ENCODE measurements around the gene ZNF445.

Gene ZNF445

DNA sequence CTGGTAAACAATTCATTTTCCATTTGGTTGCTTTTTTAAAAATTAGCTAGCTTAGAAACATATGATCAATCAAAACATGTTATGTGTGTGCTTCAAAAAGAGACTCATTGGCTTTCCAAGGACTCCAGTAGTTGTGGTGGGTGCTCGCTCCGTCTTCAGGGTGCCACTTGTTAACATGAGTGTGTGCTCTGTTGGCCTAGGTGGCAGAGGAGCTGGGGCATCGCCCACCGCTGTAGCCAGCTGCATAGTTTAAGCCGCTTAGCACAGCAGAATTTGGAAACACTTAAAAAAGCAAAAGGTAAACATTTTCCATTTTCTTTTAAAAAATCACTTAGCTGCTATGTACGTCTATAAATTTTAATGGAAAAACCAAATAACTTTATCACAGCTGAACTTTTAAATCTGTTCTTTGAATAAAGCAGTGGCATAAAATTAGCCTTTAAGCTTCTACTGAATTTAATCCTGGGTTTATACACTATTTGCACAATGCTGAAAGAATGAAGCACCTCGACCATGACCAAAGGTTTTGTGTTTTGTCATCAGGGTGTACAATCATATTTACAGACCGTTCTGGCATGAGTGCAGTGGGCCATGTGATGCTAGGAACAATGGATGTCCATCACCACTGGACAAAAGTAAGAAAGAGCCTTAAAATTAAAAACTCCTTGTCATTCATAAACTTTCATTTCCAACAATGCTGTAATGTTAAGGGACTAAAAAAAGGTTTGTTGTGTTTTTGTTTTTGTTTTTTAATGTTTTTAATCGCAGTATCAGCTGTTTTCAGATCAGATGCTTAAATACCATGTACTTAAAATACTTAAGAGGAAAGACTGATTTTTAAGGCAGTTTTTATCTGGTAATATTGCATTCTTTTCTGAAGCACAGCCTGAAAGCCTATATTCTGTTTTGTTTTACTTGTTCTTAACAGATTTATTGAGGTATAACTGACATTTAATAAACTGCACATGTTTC is 81.0 kb downstream of the ZNF445 start:
- DNase-seq: no peak

DNA sequence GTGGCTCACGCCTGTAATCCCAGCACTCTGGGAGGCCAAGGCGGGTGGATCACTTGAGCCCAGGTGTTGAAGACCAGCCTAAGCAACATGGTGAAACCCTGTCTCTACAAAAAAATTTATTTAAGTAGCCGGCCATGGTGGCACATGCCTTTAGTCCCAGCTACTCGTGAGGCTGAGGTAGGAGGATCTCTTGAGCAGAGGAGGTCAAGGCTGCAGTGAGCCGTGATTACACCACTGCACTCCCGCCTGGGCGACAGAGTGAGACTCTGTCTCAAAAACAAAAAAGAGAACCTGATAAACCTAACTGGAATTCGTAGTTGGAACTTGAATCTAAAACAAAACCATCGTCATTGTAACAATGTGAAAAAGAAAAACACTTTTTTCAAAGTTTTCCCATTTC is 81.8 kb downstream of the ZNF445 start:
- no peak for DNase-seq

- no peak for DNase-seq
Observed at GRCh38 chr3:44392489-44392888, 85.0 kb downstream of the ZNF445 start.

GRCh38 chr3:44387404-44387803 is 90.1 kb downstream of the ZNF445 start:
- no peak for DNase-seq

Data from DMS 273 treated with DMSO at 0.1 percent for 48 hours (cell line).